HepG2 (cell line): ENCODE measurements around the gene SPTBN5. TPM values are rescaled to one million over a fixed set of nuclear protein-coding genes. Genes with fewer than 3 reads are reported as not detected.

Experiments
- BCL3 ChIP-seq: sonication (generic); formaldehyde crosslinking; IDR thresholded peaks from 2 replicates; pipeline ENCODE4 v1.5.1; 2020; ENCODE audit warnings: mild to moderate bottlenecking, missing genetic modification reagents, moderate library complexity
- CC2D1A ChIP-seq: sonication (generic); formaldehyde crosslinking; IDR thresholded peaks from 2 replicates; pipeline ENCODE4 v1.8.1; 2023; ENCODE audit warnings: mild to moderate bottlenecking, missing genetic modification reagents
- DNMT1 ChIP-seq: sonication (generic); formaldehyde crosslinking; IDR thresholded peaks from 2 replicates; pipeline ENCODE4 v1.5.1; 2020; ENCODE audit warnings: mild to moderate bottlenecking, missing genetic modification reagents
- FOXK1 ChIP-seq: sonication (generic); formaldehyde crosslinking; IDR thresholded peaks from 2 replicates; pipeline ENCODE4 v1.4.0; 2020; ENCODE audit warnings: low read depth, missing genetic modification reagents, borderline replicate concordance
- MTA3 ChIP-seq: sonication (generic); formaldehyde crosslinking; IDR thresholded peaks from 2 replicates; pipeline ENCODE4 v1.4.0; 2020; ENCODE audit warnings: missing genetic modification reagents
- SMAD1 ChIP-seq: sonication (generic); formaldehyde crosslinking; IDR thresholded peaks from 2 replicates; pipeline ENCODE4 v1.4.0; 2020; ENCODE audit warnings: missing genetic modification reagents, low read depth, mild to moderate bottlenecking, borderline replicate concordance
- SMARCC2 ChIP-seq: fragments of 450-650 bp; IDR thresholded peaks from 2 replicates; pipeline ENCODE4 v1.6.1; 2017; ENCODE audit warnings: antibody characterized with exemption, mild to moderate bottlenecking
- SP140L ChIP-seq: sonication (generic); formaldehyde crosslinking; IDR thresholded peaks from 2 replicates; pipeline ENCODE4 v1.4.0; 2020; ENCODE audit warnings: missing genetic modification reagents, borderline replicate concordance
- U2AF2 ChIP-seq: fragments of 200-400 bp; formaldehyde crosslinking; IDR thresholded peaks from 2 replicates; pipeline ENCODE4 v1.6.1; 2017; ENCODE audit warnings: low read depth, mild to moderate bottlenecking, low read length
- ZBTB43 ChIP-seq: sonication (generic); formaldehyde crosslinking; conservative IDR thresholded peaks from 2 replicates; pipeline ENCODE4 v1.4.0; 2020; ENCODE audit warnings: missing genetic modification reagents
- ZFP1 ChIP-seq: IDR thresholded peaks from 2 replicates; pipeline ENCODE4 v1.6.1; 2016
- ZNF225 ChIP-seq: sonication (generic); formaldehyde crosslinking; IDR thresholded peaks from 2 replicates; pipeline ENCODE4 v1.4.0; 2020; ENCODE audit warnings: mild to moderate bottlenecking, missing genetic modification reagents
- ZNF354B ChIP-seq: sonication (generic); formaldehyde crosslinking; IDR thresholded peaks from 2 replicates; pipeline ENCODE4 v1.8.0; 2022; ENCODE audit warnings: mild to moderate bottlenecking, missing genetic modification reagents
- ZNF557 ChIP-seq: sonication (generic); formaldehyde crosslinking; IDR thresholded peaks from 2 replicates; pipeline ENCODE4 v1.4.0; 2020; ENCODE audit warnings: missing genetic modification reagents
- ZNF660 ChIP-seq: sonication (generic); formaldehyde crosslinking; IDR thresholded peaks from 2 replicates; pipeline ENCODE4 v1.5.1; 2020; ENCODE audit warnings: mild to moderate bottlenecking, low read depth, missing genetic modification reagents, borderline replicate concordance
- ZNF816 ChIP-seq: sonication (generic); formaldehyde crosslinking; IDR thresholded peaks from 2 replicates; pipeline ENCODE4 v1.8.0; 2022; ENCODE audit warnings: missing genetic modification reagents, mild to moderate bottlenecking, borderline replicate concordance
- ZNF83 ChIP-seq: sonication (generic); formaldehyde crosslinking; IDR thresholded peaks from 2 replicates; pipeline ENCODE4 v1.4.0; 2020; ENCODE audit warnings: missing genetic modification reagents, mild to moderate bottlenecking, borderline replicate concordance
- ZSCAN21 ChIP-seq: sonication (generic); formaldehyde crosslinking; IDR thresholded peaks from 2 replicates; pipeline ENCODE4 v1.8.0; 2022; ENCODE audit warnings: mild to moderate bottlenecking, missing genetic modification reagents, moderate library complexity, borderline replicate concordance
- polyA plus RNA-seq, 8 experiments: library from polyadenylated mRNA; depleted of rRNA in 3 of 8; stranded (reverse) in 7 of 8; unstranded in 1 of 8; fragments of >200 nt; fragmentation: Illumina TruSeq in 4 of 8; extraction: Trizol in 4 of 8; gene quantifications; 2 replicates each; pipeline versions ENCODE4 v1.2.1 to v1.2.3, GENCODE V29; 2011 to 2016; ENCODE audit warnings: low read depth in 4 of 8, missing spikeins in 1 of 8, mixed read lengths in 1 of 8; ENCODE audit not compliant: insufficient read depth in 1 of 8
- total RNA-seq, 5 experiments: library from RNA; depleted of rRNA; stranded (reverse); fragments of >200 nt; fragmentation: Illumina TruSeq; extraction: Trizol; gene quantifications; 2 replicates each; pipeline ENCODE4 v1.2.3, GENCODE V29; 2016; ENCODE audit warnings: low read depth in 1 of 5
- TF ChIP-seq, protein P1 (sequence below), 2 experiments: sonication (generic) in 1 of 2; formaldehyde crosslinking in 1 of 2; IDR thresholded peaks; 2 replicates each; pipeline versions ENCODE4 v1.6.1 to v1.9.0; 2014 to 2022; ENCODE audit warnings: antibody characterized with exemption in 1 of 2, borderline replicate concordance in 1 of 2, inconsistent platforms in 1 of 2, low read depth in 1 of 2, missing genetic modification reagents in 1 of 2
- TF ChIP-seq, protein P2 (sequence below): sonication (generic); formaldehyde crosslinking; IDR thresholded peaks from 2 replicates; pipeline ENCODE4 v1.4.0; 2020; ENCODE audit warnings: missing genetic modification reagents

SPTBN5 gene
- total and polyA plus RNA-seq, 2 of the 13 experiments (the other 11 are each of a cell fraction or from before 2014, with no cell fraction given) = 0.01 to 0.07 TPM

- TF ChIP-seq, protein P1, sequence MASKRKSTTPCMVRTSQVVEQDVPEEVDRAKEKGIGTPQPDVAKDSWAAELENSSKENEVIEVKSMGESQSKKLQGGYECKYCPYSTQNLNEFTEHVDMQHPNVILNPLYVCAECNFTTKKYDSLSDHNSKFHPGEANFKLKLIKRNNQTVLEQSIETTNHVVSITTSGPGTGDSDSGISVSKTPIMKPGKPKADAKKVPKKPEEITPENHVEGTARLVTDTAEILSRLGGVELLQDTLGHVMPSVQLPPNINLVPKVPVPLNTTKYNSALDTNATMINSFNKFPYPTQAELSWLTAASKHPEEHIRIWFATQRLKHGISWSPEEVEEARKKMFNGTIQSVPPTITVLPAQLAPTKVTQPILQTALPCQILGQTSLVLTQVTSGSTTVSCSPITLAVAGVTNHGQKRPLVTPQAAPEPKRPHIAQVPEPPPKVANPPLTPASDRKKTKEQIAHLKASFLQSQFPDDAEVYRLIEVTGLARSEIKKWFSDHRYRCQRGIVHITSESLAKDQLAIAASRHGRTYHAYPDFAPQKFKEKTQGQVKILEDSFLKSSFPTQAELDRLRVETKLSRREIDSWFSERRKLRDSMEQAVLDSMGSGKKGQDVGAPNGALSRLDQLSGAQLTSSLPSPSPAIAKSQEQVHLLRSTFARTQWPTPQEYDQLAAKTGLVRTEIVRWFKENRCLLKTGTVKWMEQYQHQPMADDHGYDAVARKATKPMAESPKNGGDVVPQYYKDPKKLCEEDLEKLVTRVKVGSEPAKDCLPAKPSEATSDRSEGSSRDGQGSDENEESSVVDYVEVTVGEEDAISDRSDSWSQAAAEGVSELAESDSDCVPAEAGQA (IDR thresholded peaks at IDR 0.05; ENCODE audit: low read depth) = no peak
- TF ChIP-seq, protein P1 (CRISPR knock-in tag; IDR thresholded peaks at IDR 0.05; ENCODE audit: borderline replicate concordance) = 0 out of 2 replicates have a peak, but pooled peaks have one; percentile 27
- TF ChIP-seq DNMT1 (CRISPR knock-in tag) (no peak), ZBTB43 (CRISPR knock-in tag) (no peak), U2AF2 (no peak), ZNF225 (CRISPR knock-in tag) (peak; percentile 80; the same call in 1 of the 2 replicates), ZSCAN21 (CRISPR knock-in tag) (no peak), ZNF816 (CRISPR knock-in tag) (no peak), MTA3 (CRISPR knock-in tag) (no peak), ZNF660 (no peak), ZNF354B (no peak), ZNF557 (no peak), CC2D1A (CRISPR knock-in tag) (peak; percentile 80; the same call in 1 of the 2 replicates), ZNF83 (CRISPR knock-in tag) (no peak), FOXK1 (CRISPR knock-in tag) (no peak), SMARCC2 (no peak), SP140L (CRISPR knock-in tag) (no peak), SMAD1 (no peak), ZFP1 (CRISPR knock-in tag) (no peak), BCL3 (CRISPR knock-in tag) (no peak)
- TF ChIP-seq, protein P2, sequence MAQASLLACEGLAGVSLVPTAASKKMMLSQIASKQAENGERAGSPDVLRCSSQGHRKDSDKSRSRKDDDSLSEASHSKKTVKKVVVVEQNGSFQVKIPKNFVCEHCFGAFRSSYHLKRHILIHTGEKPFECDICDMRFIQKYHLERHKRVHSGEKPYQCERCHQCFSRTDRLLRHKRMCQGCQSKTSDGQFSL (CRISPR knock-in tag) = no peak
Observed at GRCh38 chr15:41827880-41828806, 65.7 kb downstream of the SPTBN5 start, which contains the start of gene JMJD7 (continued).
